ENCODE measurements around the gene ITIH5. TPM values are rescaled to one million over a fixed set of nuclear protein-coding genes. Genes with fewer than 3 reads are reported as not detected.

ITIH5 gene
- polyA plus RNA-seq, 1 experiment: 10.3 TPM

GRCh38 chr10:7667262-7668141 lies 736 bp upstream of the ITIH5 start:
- no peak for DNase-seq (ENCODE audit: low read depth)
- POLR2A ChIA-PET: no interaction called here
- no peak for TF ChIP-seq CTCF (IDR thresholded peaks at IDR 0.05; ENCODE audit: insufficient read depth, low read depth, low read length)
- Histone ChIP-seq H3K27me3 (ENCODE audit: control insufficient read depth, insufficient read depth, low read length) (no peaks in the 10 kb centered on the region; the same call in 1 of the 2 replicates), H3K4me3 (ENCODE audit: low read depth, low read length) (peak overlapping the region; percentile 34), H3K36me3 (ENCODE audit: control insufficient read depth, insufficient read depth, low read length) (no peaks in the 10 kb centered on the region)
- CTCF ChIA-PET: no interaction called here

GRCh38 chr10:7665767-7666166 lies 999 bp downstream of the ITIH5 start:
- Histone ChIP-seq H3K4me3 (ENCODE audit: low read depth, low read length) (peak overlapping the region; percentile 50), H3K36me3 (ENCODE audit: control insufficient read depth, insufficient read depth, low read length) (no peaks in the 10 kb centered on the region), H3K27me3 (ENCODE audit: control insufficient read depth, insufficient read depth, low read length) (no peaks in the 10 kb centered on the region; the same call in 1 of the 2 replicates)
- no peak for TF ChIP-seq CTCF (IDR thresholded peaks at IDR 0.05; ENCODE audit: insufficient read depth, low read depth, low read length)
- ChIA-PET CTCF (interaction anchor here (0.9 to 1.6 kb wide), 3 partner anchors 14 to 135 kb away, joined by 3 to 5 read pairs (median 4); no protein-coding TSS in a partner anchor), POLR2A (no interaction called here)
- no peak for DNase-seq (ENCODE audit: low read depth)

GRCh38 chr10:7664707-7665106 lies 2.1 kb downstream of the ITIH5 start:
- ChIA-PET CTCF (interaction anchor here (2.7 kb wide), 1 partner anchor 22 kb away, joined by 9 read pairs; no protein-coding TSS in a partner anchor), POLR2A (no interaction called here)
- Histone ChIP-seq H3K36me3 (ENCODE audit: control insufficient read depth, insufficient read depth, low read length) (no peaks in the 10 kb centered on the region), H3K27me3 (ENCODE audit: control insufficient read depth, insufficient read depth, low read length) (no peaks in the 10 kb centered on the region; the same call in 1 of the 2 replicates), H3K4me3 (ENCODE audit: low read depth, low read length) (no peak overlapping the region)
- no peak for TF ChIP-seq CTCF (IDR thresholded peaks at IDR 0.05; ENCODE audit: insufficient read depth, low read depth, low read length)
- DNase-seq (ENCODE audit: low read depth): no peak

- no peak for TF ChIP-seq CTCF (IDR thresholded peaks at IDR 0.05; ENCODE audit: insufficient read depth, low read depth, low read length)
- ChIA-PET POLR2A (no interaction called here), CTCF (interaction anchor here (1.0 to 2.7 kb wide), 4 partner anchors 11 to 137 kb away, joined by 3 to 9 read pairs (median 4); no protein-coding TSS in a partner anchor)
- no peaks in the 10 kb centered on the region; the same call in 1 of the 2 replicates for H3K27me3 ChIP-seq (ENCODE audit: control insufficient read depth, insufficient read depth, low read length)
- DNase-seq (ENCODE audit: low read depth): no peak
- H3K4me3 ChIP-seq (ENCODE audit: low read depth, low read length): no peak overlapping the region
- no peaks in the 10 kb centered on the region for H3K36me3 ChIP-seq (ENCODE audit: control insufficient read depth, insufficient read depth, low read length)
Measured at GRCh38 chr10:7662522-7662921, 4.2 kb downstream of the ITIH5 start.

- Histone ChIP-seq H3K4me3 (ENCODE audit: low read depth, low read length) (no peak overlapping the region), H3K27me3 (ENCODE audit: control insufficient read depth, insufficient read depth, low read length) (no peaks in the 10 kb centered on the region), H3K36me3 (ENCODE audit: control insufficient read depth, insufficient read depth, low read length) (no peaks in the 10 kb centered on the region)
- ChIA-PET POLR2A (no interaction called here), CTCF (interaction anchor here (0.6 to 0.9 kb wide), 2 partner anchors 28 to 1054 kb away, joined by 3 to 5 read pairs; no protein-coding TSS in a partner anchor)
- no peak for TF ChIP-seq CTCF (IDR thresholded peaks at IDR 0.05; ENCODE audit: insufficient read depth, low read depth, low read length)
- DNase-seq (ENCODE audit: low read depth): no peak
Measured at GRCh38 chr10:7659560-7659959, 7.2 kb downstream of the ITIH5 start.

Data from BJ (cell line).